Skin epidermis (tissue), 12 donors: Measurements from ENCODE around the gene TRIM45.

Experiments
- H3K27ac ChIP-seq, 21 experiments: fragments of 200-600 bp; sonication (generic) in 11 of 21; one replicate each; pipeline ENCODE4 v1.5.0; 2020; ENCODE audit warnings: mild to moderate bottlenecking in 3 of 21, inconsistent platforms in 2 of 21, moderate library complexity in 2 of 21
- H3K4me3 ChIP-seq, 7 experiments: fragments of 200-600 bp; sonication (generic) in 2 of 7; one replicate each; pipeline ENCODE4 v1.5.0; 2020; ENCODE audit warnings: inconsistent platforms in 2 of 7, mild to moderate bottlenecking in 2 of 7, moderate library complexity in 1 of 7

Gene TRIM45

GRCh38 chr1:117069220-117069844 lies 52.2 kb downstream of the TRIM45 start:
- Histone ChIP-seq H3K4me3 (no peak overlapping the region), H3K27ac (no peak overlapping the region)

- H3K4me3 ChIP-seq, result no peak overlapping the region
- H3K27ac ChIP-seq, result no peak overlapping the region
Measured at GRCh38 chr1:117068580-117068979, 53.0 kb downstream of the TRIM45 start.

GRCh38 chr1:117067533-117068370 lies 53.8 kb downstream of the TRIM45 start:
- no peak overlapping the region for H3K27ac ChIP-seq
- H3K4me3 ChIP-seq, result no peak overlapping the region

- Histone ChIP-seq H3K4me3 (no peak overlapping the region), H3K27ac (no peak overlapping the region)
Measured at GRCh38 chr1:117066367-117066766, 55.2 kb downstream of the TRIM45 start.

- peak overlapping the region in 3 of 21 experiments; percentile 10 to 16 (median 16) for H3K27ac ChIP-seq
- no peak overlapping the region for H3K4me3 ChIP-seq
Measured at GRCh38 chr1:117061986-117062415, 59.5 kb downstream of the TRIM45 start.
